Mesenchymal stem cell (in vitro differentiated cells and primary cell): ENCODE results near the gene PDK1.

Source experiments
- DNase-seq: peaks from one replicate; pipeline ENCODE4 v3.0.0-alpha.2; 2013
- H2AFZ ChIP-seq: one replicate; pipeline ENCODE4 v1.6.1; 2013; ENCODE audit warnings: low read depth, mild to moderate bottlenecking, control low read depth, inconsistent platforms, low read length, moderate library complexity
- H2AK5ac ChIP-seq: 2 replicates; pipeline ENCODE4 v1.6.1; 2013; ENCODE audit warnings: low read length, moderate library complexity, mild to moderate bottlenecking, inconsistent platforms; ENCODE audit not compliant: severe bottlenecking
- H2BK120ac ChIP-seq: one replicate; pipeline ENCODE4 v1.6.1; 2013; ENCODE audit warnings: low read depth, mild to moderate bottlenecking, inconsistent platforms, low read length, moderate library complexity
- H2BK12ac ChIP-seq, 2 experiments: one replicate each; pipeline ENCODE4 v1.6.1; 2013; ENCODE audit warnings: inconsistent platforms in 2 of 2, low read length in 2 of 2, mild to moderate bottlenecking in 2 of 2, moderate library complexity in 2 of 2, control low read depth in 1 of 2
- H2BK15ac ChIP-seq: one replicate; pipeline ENCODE4 v1.6.1; 2013; ENCODE audit warnings: mild to moderate bottlenecking, low read depth, inconsistent platforms; ENCODE audit not compliant: poor library complexity, severe bottlenecking
- H2BK5ac ChIP-seq: 2 replicates; pipeline ENCODE4 v1.6.1; 2013; ENCODE audit warnings: low read depth, mild to moderate bottlenecking, low read length, control low read depth, inconsistent platforms; ENCODE audit not compliant: poor library complexity, severe bottlenecking
- H3K14ac ChIP-seq, 2 experiments: one replicate each; pipeline ENCODE4 v1.6.1; 2013; ENCODE audit warnings: inconsistent platforms in 2 of 2, low read length in 2 of 2, control low read depth in 1 of 2, mild to moderate bottlenecking in 1 of 2, moderate library complexity in 1 of 2
- H3K18ac ChIP-seq, 2 experiments: one replicate each; pipeline ENCODE4 v1.6.1; 2013; ENCODE audit warnings: inconsistent platforms in 2 of 2, low read length in 2 of 2, control low read depth in 1 of 2, low read depth in 1 of 2, mild to moderate bottlenecking in 1 of 2
- H3K23ac ChIP-seq, 2 experiments: one replicate each; pipeline ENCODE4 v1.6.1; 2013; ENCODE audit warnings: inconsistent platforms in 2 of 2, low read length in 2 of 2, mild to moderate bottlenecking in 2 of 2, moderate library complexity in 2 of 2, control low read depth in 1 of 2
- H3K27ac ChIP-seq: 2 replicates; pipeline ENCODE4 v1.5.1; 2013; ENCODE audit warnings: mild to moderate bottlenecking, moderate library complexity, low read length, control low read depth, inconsistent platforms; ENCODE audit not compliant: poor library complexity, severe bottlenecking
- H3K27me3 ChIP-seq, 2 experiments: 2 replicates each; pipeline versions ENCODE4 v1.6.1 to v1.7.0; 2013; ENCODE audit warnings: low read length in 2 of 2, mild to moderate bottlenecking in 2 of 2, moderate library complexity in 2 of 2, control low read depth in 1 of 2, inconsistent platforms in 1 of 2; ENCODE audit not compliant: control insufficient read depth in 1 of 2, insufficient read depth in 1 of 2
- H3K36me3 ChIP-seq, 2 experiments: 2 replicates each; pipeline versions ENCODE4 v1.6.1 to v1.7.0; 2013; ENCODE audit warnings: low read length in 2 of 2, control low read depth in 1 of 2, inconsistent platforms in 1 of 2, low read depth in 1 of 2, mild to moderate bottlenecking in 1 of 2; ENCODE audit not compliant: insufficient read depth in 2 of 2, control insufficient read depth in 1 of 2
- H3K4ac ChIP-seq, 2 experiments: one replicate each; pipeline ENCODE4 v1.6.1; 2013; ENCODE audit warnings: inconsistent platforms in 2 of 2, low read length in 2 of 2, mild to moderate bottlenecking in 2 of 2, moderate library complexity in 2 of 2, control low read depth in 1 of 2, low read depth in 1 of 2
- H3K4me1 ChIP-seq: 2 replicates; pipeline ENCODE4 v1.6.1; 2013; ENCODE audit warnings: low read depth, low read length, control low read depth; ENCODE audit not compliant: control insufficient read depth, insufficient read depth
- H3K4me2 ChIP-seq: 2 replicates; pipeline ENCODE4 v1.6.1; 2013; ENCODE audit warnings: low read length, mild to moderate bottlenecking, inconsistent platforms; ENCODE audit not compliant: poor library complexity, severe bottlenecking
- H3K4me3 ChIP-seq, 2 experiments: 2 replicates each; pipeline versions ENCODE4 v1.5.1 to v1.7.0; 2013; ENCODE audit warnings: low read length in 2 of 2, mild to moderate bottlenecking in 2 of 2, control low read depth in 1 of 2, low read depth in 1 of 2; ENCODE audit not compliant: insufficient read depth in 1 of 2
- H3K79me1 ChIP-seq: replicated peaks from 2 replicates; pipeline ENCODE4 v1.6.1; 2013; ENCODE audit warnings: mild to moderate bottlenecking, control low read depth, low read length, inconsistent platforms; ENCODE audit not compliant: poor library complexity, severe bottlenecking
- H3K9ac ChIP-seq: 2 replicates; pipeline ENCODE4 v1.7.0; 2013; ENCODE audit warnings: mild to moderate bottlenecking, low read length, moderate library complexity
- H3K9me3 ChIP-seq: 2 replicates; pipeline ENCODE4 v1.7.0; 2013; ENCODE audit warnings: mild to moderate bottlenecking, low read length; ENCODE audit not compliant: control insufficient read depth
- H4K8ac ChIP-seq: one replicate; pipeline ENCODE4 v1.6.1; 2013; ENCODE audit warnings: inconsistent platforms, mild to moderate bottlenecking, low read length, moderate library complexity
- H4K91ac ChIP-seq: one replicate; pipeline ENCODE4 v1.6.1; 2013; ENCODE audit warnings: mild to moderate bottlenecking, low read length, inconsistent platforms
- WGBS: methylation state at CpG from one replicate; pipeline ENCODE4 v1.1.7; 2013; ENCODE audit warnings: mixed read lengths; 5-methylcytosine and 5-hydroxymethylcytosine counted together

The PDK1 gene

DNA sequence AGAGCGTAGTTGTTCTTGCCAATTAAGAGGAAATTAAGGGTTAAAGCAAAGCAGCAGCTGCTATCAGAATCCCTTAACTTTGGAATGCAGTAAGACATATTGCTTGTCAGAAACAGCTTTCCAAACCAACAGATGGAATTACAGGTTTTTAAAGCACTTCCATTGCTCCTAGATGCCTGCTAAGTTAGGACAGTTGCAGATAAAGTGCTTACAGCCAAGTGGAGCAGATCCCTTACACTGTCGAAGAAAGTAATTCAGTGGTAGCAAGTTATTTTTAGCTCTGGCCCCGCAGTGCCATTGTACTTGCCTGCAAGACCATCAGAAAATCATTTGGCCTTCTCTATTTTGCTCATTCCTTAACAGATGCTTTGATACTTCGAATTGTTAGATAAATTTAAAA lies 5.4 kb downstream of the PDK1 start:
- no peak overlapping the region for H2BK120ac ChIP-seq
- peak; percentile 41 for DNase-seq
- H3K27me3 ChIP-seq: no peaks in the 10 kb centered on the region
- H3K36me3 ChIP-seq: peaks cover 6 to 20% of the 10 kb centered on the region in 2 experiments
- H4K91ac ChIP-seq: no peak overlapping the region
- no peak overlapping the region for H2BK12ac ChIP-seq
- H2BK5ac ChIP-seq: no peak overlapping the region
- H4K8ac ChIP-seq: no peak overlapping the region
- H3K9me3 ChIP-seq: no peaks in the 10 kb centered on the region
- no peak overlapping the region for H3K27ac ChIP-seq
- H2AK5ac ChIP-seq: no peak overlapping the region
- H3K18ac ChIP-seq: no peak overlapping the region
- no peak overlapping the region for H3K4me2 ChIP-seq
- H3K79me1 ChIP-seq: peaks cover 11% of the 10 kb centered on the region
- H3K4me1 ChIP-seq: peaks cover 4% of the 10 kb centered on the region
- no peak overlapping the region for H3K4ac ChIP-seq
- H2BK15ac ChIP-seq: no peak overlapping the region
- 24% methylated on average over 3 of the region's 4 CpGs for WGBS
- H3K14ac ChIP-seq: no peak overlapping the region
- H2AFZ ChIP-seq: no peak overlapping the region
- no peak overlapping the region for H3K9ac ChIP-seq
- no peak overlapping the region for H3K4me3 ChIP-seq
- H3K23ac ChIP-seq: no peak overlapping the region

DNA sequence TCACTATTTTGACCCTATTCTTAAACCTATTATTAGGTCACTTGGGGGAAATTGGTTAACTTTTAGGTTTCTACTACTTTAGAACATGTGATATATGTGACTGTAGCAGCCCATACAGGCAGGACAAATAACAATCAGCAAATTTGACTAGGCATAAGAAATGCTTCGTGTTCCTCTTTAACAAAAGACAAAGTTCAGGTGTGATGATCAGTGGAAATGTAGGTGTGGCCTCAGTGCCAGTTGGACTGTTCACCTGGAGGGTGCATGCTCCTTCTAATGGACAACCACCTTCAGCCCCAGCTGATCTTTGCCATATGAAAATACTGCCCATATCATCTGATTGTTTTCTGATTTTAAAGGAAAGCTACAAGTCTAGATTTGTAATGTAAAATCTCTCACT lies 6.4 kb downstream of the PDK1 start:
- no peak overlapping the region for H3K4ac ChIP-seq
- no peak overlapping the region for H2BK120ac ChIP-seq
- H2BK12ac ChIP-seq: no peak overlapping the region
- H3K4me2 ChIP-seq: no peak overlapping the region
- no peak overlapping the region for H4K8ac ChIP-seq
- no peak overlapping the region for H3K23ac ChIP-seq
- no peak overlapping the region for H3K9ac ChIP-seq
- H3K27ac ChIP-seq: no peak overlapping the region
- H3K14ac ChIP-seq: no peak overlapping the region
- no peak overlapping the region for H4K91ac ChIP-seq
- H3K4me1 ChIP-seq: peaks cover 4% of the 10 kb centered on the region
- H2BK15ac ChIP-seq: no peak overlapping the region
- no peak overlapping the region for H3K18ac ChIP-seq
- H2AK5ac ChIP-seq: no peak overlapping the region
- WGBS: 100% methylated on average over 1 of the region's 1 CpG
- no peaks in the 10 kb centered on the region for H3K9me3 ChIP-seq
- H3K79me1 ChIP-seq: peaks cover 11% of the 10 kb centered on the region
- H2AFZ ChIP-seq: no peak overlapping the region
- H3K4me3 ChIP-seq: no peak overlapping the region
- peaks cover 6 to 20% of the 10 kb centered on the region in 2 experiments for H3K36me3 ChIP-seq
- H3K27me3 ChIP-seq: no peaks in the 10 kb centered on the region
- no peak for DNase-seq
- no peak overlapping the region for H2BK5ac ChIP-seq

DNA sequence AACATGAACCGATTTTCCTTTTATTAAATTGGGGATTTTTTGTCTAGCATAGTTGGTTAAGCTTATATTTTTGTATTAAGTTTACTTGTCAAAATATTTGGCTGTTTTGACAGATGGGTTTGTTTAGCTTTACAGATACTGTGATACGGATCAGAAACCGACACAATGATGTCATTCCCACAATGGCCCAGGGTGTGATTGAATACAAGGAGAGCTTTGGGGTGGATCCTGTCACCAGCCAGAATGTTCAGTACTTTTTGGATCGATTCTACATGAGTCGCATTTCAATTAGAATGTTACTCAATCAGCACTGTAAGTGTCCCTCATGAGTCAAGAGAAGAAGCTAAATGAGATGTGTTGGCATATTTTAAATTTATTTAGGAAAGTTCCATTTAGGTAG lies 8.5 kb downstream of the PDK1 start:
- Histone ChIP-seq H3K23ac (no peak overlapping the region), H3K18ac (no peak overlapping the region), H2BK15ac (no peak overlapping the region), H3K27me3 (no peaks in the 10 kb centered on the region), H3K4me3 (no peak overlapping the region), H4K91ac (no peak overlapping the region), H2BK5ac (no peak overlapping the region), H3K27ac (no peak overlapping the region), H3K14ac (no peak overlapping the region), H4K8ac (no peak overlapping the region), H3K79me1 (peaks cover 8% of the 10 kb centered on the region), H3K4me1 (peaks cover 1% of the 10 kb centered on the region), H3K4me2 (no peak overlapping the region), H2BK120ac (no peak overlapping the region), H2AK5ac (no peak overlapping the region), H2AFZ (no peak overlapping the region), H3K4ac (no peak overlapping the region), H3K9me3 (no peaks in the 10 kb centered on the region), H3K9ac (no peak overlapping the region), H2BK12ac (no peak overlapping the region), H3K36me3 (peaks cover 6 to 36% of the 10 kb centered on the region in 2 experiments)
- DNase-seq: no peak
- 86% methylated on average over 5 of the region's 5 CpGs for WGBS

DNA sequence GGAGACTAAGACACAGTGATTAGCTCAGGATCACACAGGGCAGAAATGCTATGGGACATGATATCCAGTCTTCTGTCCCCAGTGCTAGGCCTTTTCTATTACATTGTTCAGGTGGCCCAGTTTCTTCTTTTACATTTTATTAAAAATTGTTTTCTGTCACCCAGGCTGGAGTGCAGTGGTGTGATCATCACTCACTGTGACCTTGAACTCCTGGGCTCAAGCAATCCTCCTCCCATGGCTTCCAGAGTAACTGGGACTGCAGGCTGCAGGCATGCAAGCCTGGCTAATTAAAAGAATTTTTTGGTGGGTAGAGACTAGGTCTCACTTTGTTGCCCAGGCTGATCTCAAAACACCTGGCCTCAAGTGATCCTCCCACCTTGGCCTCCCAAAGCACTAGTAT lies 15.4 kb downstream of the PDK1 start:
- H3K79me1 ChIP-seq: no peaks in the 10 kb centered on the region
- no peak overlapping the region for H3K9ac ChIP-seq
- no peak overlapping the region for H3K23ac ChIP-seq
- H2BK12ac ChIP-seq: no peak overlapping the region
- no peak overlapping the region for H3K27ac ChIP-seq
- H2BK5ac ChIP-seq: no peak overlapping the region
- H3K4ac ChIP-seq: no peak overlapping the region
- H4K8ac ChIP-seq: no peak overlapping the region
- peaks cover 11 to 59% of the 10 kb centered on the region in 2 experiments for H3K36me3 ChIP-seq
- H3K4me2 ChIP-seq: no peak overlapping the region
- H2AFZ ChIP-seq: no peak overlapping the region
- no peak overlapping the region for H3K14ac ChIP-seq
- H2AK5ac ChIP-seq: no peak overlapping the region
- no peak overlapping the region for H2BK15ac ChIP-seq
- H3K4me3 ChIP-seq: no peak overlapping the region
- no peaks in the 10 kb centered on the region for H3K27me3 ChIP-seq
- H3K18ac ChIP-seq: no peak overlapping the region
- H3K4me1 ChIP-seq: no peaks in the 10 kb centered on the region
- H4K91ac ChIP-seq: no peak overlapping the region
- peaks cover 33% of the 10 kb centered on the region for H3K9me3 ChIP-seq
- no peak for DNase-seq
- no peak overlapping the region for H2BK120ac ChIP-seq
